K562 (cell line): ENCODE results near the gene HECW1. TPM values are rescaled to one million over a fixed set of nuclear protein-coding genes. Genes with fewer than 3 reads are reported as not detected.
A peak's percentile ranks its signal among the peaks of the same experiment; 100 is the strongest.

Experiments
- BRD4 ChIP-seq: fragments of 200-600 bp; sonication (generic); IDR thresholded peaks from 2 replicates; pipeline ENCODE4 v1.6.1; 2017; ENCODE audit warnings: inconsistent platforms
- CEBPG ChIP-seq, 3 experiments: fragments of 200-800 bp in 1 of 3; sonication (Bioruptor generic) in 1 of 3; sonication (generic) in 1 of 3; formaldehyde crosslinking in 1 of 3; IDR thresholded peaks in 2 of 3; conservative IDR thresholded peaks in 1 of 3; 2 replicates each; pipeline versions ENCODE4 v1.6.1 to v1.8.0; 2016 to 2022; ENCODE audit warnings: missing compliant biosample characterization in 2 of 3, missing genetic modification characterization in 2 of 3, mild to moderate bottlenecking in 1 of 3, missing genetic modification reagents in 1 of 3
- CTCF ChIP-seq, 3 experiments: IDR thresholded peaks in 2 of 3; conservative IDR thresholded peaks in 1 of 3; 2 replicates each; pipeline ENCODE4 v1.5.1; 2011 to 2012; ENCODE audit warnings: low read length in 3 of 3, mild to moderate bottlenecking in 3 of 3, control low read depth in 2 of 3, improper control_type of control experiment in 1 of 3, inconsistent platforms in 1 of 3, low read depth in 1 of 3, mixed read lengths in 1 of 3, moderate library complexity in 1 of 3; ENCODE audit not compliant: insufficient read depth in 2 of 3
- EZH2 ChIP-seq: IDR thresholded peaks from 2 replicates; pipeline ENCODE4 v1.6.1; 2012; ENCODE audit warnings: low read depth, mild to moderate bottlenecking, inconsistent platforms, low read length, borderline replicate concordance
- HDAC1 ChIP-seq, 2 experiments: fragments of 450-650 bp; IDR thresholded peaks; 2 replicates each; pipeline ENCODE4 v1.6.1; 2016 to 2017; ENCODE audit warnings: inconsistent platforms in 1 of 2, mild to moderate bottlenecking in 1 of 2, moderate library complexity in 1 of 2
- HNRNPUL1 ChIP-seq: fragments of 200-400 bp; formaldehyde crosslinking; IDR thresholded peaks from 2 replicates; pipeline ENCODE4 v1.6.1; 2017; ENCODE audit warnings: low read length
- KHSRP ChIP-seq: fragments of 450-650 bp; IDR thresholded peaks from 2 replicates; pipeline ENCODE4 v1.6.1; 2017
- MAFG ChIP-seq: fragments of 450-650 bp; conservative IDR thresholded peaks from 2 replicates; pipeline ENCODE4 v1.6.1; 2016; ENCODE audit warnings: missing genetic modification characterization, missing compliant biosample characterization
- MIER1 ChIP-seq: fragments of 450-650 bp; IDR thresholded peaks from 2 replicates; pipeline ENCODE4 v1.6.1; 2016; ENCODE audit warnings: antibody characterized with exemption, mild to moderate bottlenecking, low read depth
- RBFOX2 ChIP-seq: fragments of 200-400 bp; formaldehyde crosslinking; IDR thresholded peaks from 2 replicates; pipeline ENCODE4 v1.6.1; 2017; ENCODE audit warnings: low read depth, mild to moderate bottlenecking, low read length, moderate library complexity
- SMARCC2 ChIP-seq: fragments of 450-650 bp; IDR thresholded peaks from 2 replicates; pipeline ENCODE4 v1.6.1; 2017; ENCODE audit warnings: antibody characterized with exemption, moderate library complexity, mild to moderate bottlenecking, low read depth
- ZBTB7A ChIP-seq: IDR thresholded peaks from 2 replicates; pipeline ENCODE4 v1.6.1; 2011; ENCODE audit warnings: low read depth, mild to moderate bottlenecking, low read length, moderate library complexity, borderline replicate concordance; ENCODE audit not compliant: control insufficient read depth
- ZNF239 ChIP-seq: fragments of 250-450 bp; sonication (Bioruptor Pico); IDR thresholded peaks from 2 replicates; pipeline ENCODE4 v1.4.0; 2020; ENCODE audit warnings: mild to moderate bottlenecking
- polyA plus RNA-seq, 8 experiments: library from polyadenylated mRNA; depleted of rRNA in 4 of 8; stranded (reverse) in 5 of 8; unstranded in 3 of 8; fragments of >200 nt; fragmentation: Nextera tagmentation in 2 of 8; fragmentation: Illumina TruSeq in 1 of 8; extraction: Ambion mirVana in 2 of 8; extraction: Trizol in 1 of 8; gene quantifications; 2 replicates each; pipeline versions ENCODE4 v1.2.1 to v1.2.3, GENCODE V29; 2011 to 2014; ENCODE audit warnings: inconsistent platforms in 1 of 8, missing spikeins in 1 of 8
- total RNA-seq, 7 experiments: library from RNA; depleted of rRNA in 6 of 7; stranded (reverse); fragments of >200 nt in 6 of 7; fragmentation: Illumina TruSeq in 2 of 7; extraction: Trizol in 2 of 7; gene quantifications; 2 replicates each; pipeline versions ENCODE4 v1.2.1 to v1.2.3, GENCODE V29; 2011 to 2021; ENCODE audit warnings: low replicate concordance in 1 of 7
- TF ChIP-seq, protein P1 (sequence below): fragments of 450-650 bp; IDR thresholded peaks from 2 replicates; pipeline ENCODE4 v1.6.1; 2017; ENCODE audit warnings: antibody characterized with exemption, mild to moderate bottlenecking
- TF ChIP-seq, protein P2 (sequence below): fragments of 450-650 bp; IDR thresholded peaks from 2 replicates; pipeline ENCODE4 v1.6.1; 2018; ENCODE audit warnings: mild to moderate bottlenecking, low read depth; ENCODE audit not compliant: partially characterized antibody
- TF ChIP-seq, protein P3 (sequence below), 2 experiments: fragments of 450-650 bp; conservative IDR thresholded peaks; 2 replicates each; pipeline ENCODE4 v1.6.1; 2017; ENCODE audit warnings: mild to moderate bottlenecking in 2 of 2, moderate library complexity in 2 of 2

Gene HECW1
- total and polyA plus RNA-seq, 9 of the 15 experiments (the other 6 are each of a cell fraction or from before 2014, with no cell fraction given) = 0.07 to 0.31 (median 0.13) TPM; not detected in 4

GRCh38 chr7:43104874-43105520 is 7.5 kb upstream of the HECW1 start (continued):
- TF ChIP-seq, protein P1, sequence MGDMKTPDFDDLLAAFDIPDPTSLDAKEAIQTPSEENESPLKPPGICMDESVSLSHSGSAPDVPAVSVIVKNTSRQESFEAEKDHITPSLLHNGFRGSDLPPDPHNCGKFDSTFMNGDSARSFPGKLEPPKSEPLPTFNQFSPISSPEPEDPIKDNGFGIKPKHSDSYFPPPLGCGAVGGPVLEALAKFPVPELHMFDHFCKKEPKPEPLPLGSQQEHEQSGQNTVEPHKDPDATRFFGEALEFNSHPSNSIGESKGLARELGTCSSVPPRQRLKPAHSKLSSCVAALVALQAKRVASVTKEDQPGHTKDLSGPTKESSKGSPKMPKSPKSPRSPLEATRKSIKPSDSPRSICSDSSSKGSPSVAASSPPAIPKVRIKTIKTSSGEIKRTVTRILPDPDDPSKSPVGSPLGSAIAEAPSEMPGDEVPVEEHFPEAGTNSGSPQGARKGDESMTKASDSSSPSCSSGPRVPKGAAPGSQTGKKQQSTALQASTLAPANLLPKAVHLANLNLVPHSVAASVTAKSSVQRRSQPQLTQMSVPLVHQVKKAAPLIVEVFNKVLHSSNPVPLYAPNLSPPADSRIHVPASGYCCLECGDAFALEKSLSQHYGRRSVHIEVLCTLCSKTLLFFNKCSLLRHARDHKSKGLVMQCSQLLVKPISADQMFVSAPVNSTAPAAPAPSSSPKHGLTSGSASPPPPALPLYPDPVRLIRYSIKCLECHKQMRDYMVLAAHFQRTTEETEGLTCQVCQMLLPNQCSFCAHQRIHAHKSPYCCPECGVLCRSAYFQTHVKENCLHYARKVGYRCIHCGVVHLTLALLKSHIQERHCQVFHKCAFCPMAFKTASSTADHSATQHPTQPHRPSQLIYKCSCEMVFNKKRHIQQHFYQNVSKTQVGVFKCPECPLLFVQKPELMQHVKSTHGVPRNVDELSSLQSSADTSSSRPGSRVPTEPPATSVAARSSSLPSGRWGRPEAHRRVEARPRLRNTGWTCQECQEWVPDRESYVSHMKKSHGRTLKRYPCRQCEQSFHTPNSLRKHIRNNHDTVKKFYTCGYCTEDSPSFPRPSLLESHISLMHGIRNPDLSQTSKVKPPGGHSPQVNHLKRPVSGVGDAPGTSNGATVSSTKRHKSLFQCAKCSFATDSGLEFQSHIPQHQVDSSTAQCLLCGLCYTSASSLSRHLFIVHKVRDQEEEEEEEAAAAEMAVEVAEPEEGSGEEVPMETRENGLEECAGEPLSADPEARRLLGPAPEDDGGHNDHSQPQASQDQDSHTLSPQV = peak; percentile 89
- TF ChIP-seq MIER1 = no peak
- no peak for TF ChIP-seq KHSRP
- no peak for TF ChIP-seq ZBTB7A
- no peak for TF ChIP-seq HNRNPUL1
- TF ChIP-seq SMARCC2 = no peak
- no peak for TF ChIP-seq ZNF239 (CRISPR knock-in tag)
- peak; percentile 97 for TF ChIP-seq MAFG (tag)
- TF ChIP-seq, protein P2, sequence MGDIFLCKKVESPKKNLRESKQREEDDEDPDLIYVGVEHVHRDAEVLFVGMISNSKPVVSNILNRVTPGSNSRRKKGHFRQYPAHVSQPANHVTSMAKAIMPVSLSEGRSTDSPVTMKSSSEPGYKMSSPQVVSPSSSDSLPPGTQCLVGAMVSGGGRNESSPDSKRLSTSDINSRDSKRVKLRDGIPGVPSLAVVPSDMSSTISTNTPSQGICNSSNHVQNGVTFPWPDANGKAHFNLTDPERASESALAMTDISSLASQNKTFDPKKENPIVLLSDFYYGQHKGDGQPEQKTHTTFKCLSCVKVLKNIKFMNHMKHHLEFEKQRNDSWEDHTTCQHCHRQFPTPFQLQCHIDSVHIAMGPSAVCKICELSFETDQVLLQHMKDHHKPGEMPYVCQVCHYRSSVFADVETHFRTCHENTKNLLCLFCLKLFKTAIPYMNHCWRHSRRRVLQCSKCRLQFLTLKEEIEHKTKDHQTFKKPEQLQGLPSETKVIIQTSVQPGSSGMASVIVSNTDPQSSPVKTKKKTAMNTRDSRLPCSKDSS = no peak
- TF ChIP-seq BRD4 = no peak
- TF ChIP-seq CEBPG (CRISPR knock-in tag; IDR thresholded peaks at IDR 0.05) = no peak
- peak in 1 of 2 experiments; percentile 45; a peak in 1 of 4 replicates for TF ChIP-seq CEBPG (tag; conservative IDR thresholded peaks at IDR 0.05 in 1 of 2, IDR thresholded peaks at IDR 0.05 in 1 of 2)
- TF ChIP-seq EZH2 = no peak
- no peak for TF ChIP-seq RBFOX2
- TF ChIP-seq, protein P3, sequence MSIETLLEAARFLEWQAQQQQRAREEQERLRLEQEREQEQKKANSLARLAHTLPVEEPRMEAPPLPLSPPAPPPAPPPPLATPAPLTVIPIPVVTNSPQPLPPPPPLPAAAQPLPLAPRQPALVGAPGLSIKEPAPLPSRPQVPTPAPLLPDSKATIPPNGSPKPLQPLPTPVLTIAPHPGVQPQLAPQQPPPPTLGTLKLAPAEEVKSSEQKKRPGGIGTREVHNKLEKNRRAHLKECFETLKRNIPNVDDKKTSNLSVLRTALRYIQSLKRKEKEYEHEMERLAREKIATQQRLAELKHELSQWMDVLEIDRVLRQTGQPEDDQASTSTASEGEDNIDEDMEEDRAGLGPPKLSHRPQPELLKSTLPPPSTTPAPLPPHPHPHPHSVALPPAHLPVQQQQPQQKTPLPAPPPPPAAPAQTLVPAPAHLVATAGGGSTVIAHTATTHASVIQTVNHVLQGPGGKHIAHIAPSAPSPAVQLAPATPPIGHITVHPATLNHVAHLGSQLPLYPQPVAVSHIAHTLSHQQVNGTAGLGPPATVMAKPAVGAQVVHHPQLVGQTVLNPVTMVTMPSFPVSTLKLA (conservative IDR thresholded peaks at IDR 0.05) = no peak
- peak in 1 of 2 experiments; percentile 29; a peak in 2 of 4 replicates for TF ChIP-seq HDAC1 (IDR thresholded peaks at IDR 0.05)
- peak in 1 of 3 experiments; percentile 40; a peak in 2 of 6 replicates for TF ChIP-seq CTCF (IDR thresholded peaks at IDR 0.05 in 2 of 3, conservative IDR thresholded peaks at IDR 0.05 in 1 of 3; ENCODE audit: insufficient read depth in 2 of 3, low read depth in 1 of 3, low read length in 3 of 3)
